Measurements from ENCODE around the gene CCDC51. TPM values are rescaled to one million over a fixed set of nuclear protein-coding genes. Genes with fewer than 3 reads are reported as not detected.

The CCDC51 gene
- total and polyA plus RNA-seq, 2 of the 13 experiments (the other 11 are each of a cell fraction or from before 2014, with no cell fraction given) = 18.1 to 29.4 TPM

GRCh38 chr3:48446425-48447193, 6.7 kb upstream of the CCDC51 start, which contains the start of gene ATRIP (continued):
- no peak for TF ChIP-seq ZNF382 (CRISPR knock-in tag; IDR thresholded peaks at IDR 0.05; ENCODE audit: borderline replicate concordance)
- TF ChIP-seq MAFF (IDR thresholded peaks at IDR 0.05; ENCODE audit: low read depth, low read length) = no peak
- 0 out of 2 replicates have a peak, but pooled peaks have one; percentile 75 for TF ChIP-seq ZNF550 (CRISPR knock-in tag; IDR thresholded peaks at IDR 0.05; ENCODE audit: borderline replicate concordance)
- no peak for TF ChIP-seq HHEX (CRISPR knock-in tag; IDR thresholded peaks at IDR 0.05)
- peak; percentile 12; the same call in 1 of the 2 replicates for TF ChIP-seq ZNF605 (CRISPR knock-in tag; IDR thresholded peaks at IDR 0.05)
- no peak for TF ChIP-seq ZNF12 (CRISPR knock-in tag; IDR thresholded peaks at IDR 0.05)
- TF ChIP-seq KMT2B (CRISPR knock-in tag; IDR thresholded peaks at IDR 0.05) = peak; percentile 94
- TF ChIP-seq SCMH1 (CRISPR knock-in tag; IDR thresholded peaks at IDR 0.05; ENCODE audit: borderline replicate concordance) = no peak
- peak; percentile 79; the same call in 1 of the 2 replicates for TF ChIP-seq ZNF766 (CRISPR knock-in tag; IDR thresholded peaks at IDR 0.05; ENCODE audit: borderline replicate concordance)
- no peak for TF ChIP-seq HNRNPL (IDR thresholded peaks at IDR 0.05; ENCODE audit: low read depth, low read length)
- TF ChIP-seq TEAD3 (CRISPR knock-in tag; optimal IDR thresholded peaks at IDR 0.05; ENCODE audit: borderline replicate concordance) = peak; percentile 72
- TF ChIP-seq WIZ (CRISPR knock-in tag; IDR thresholded peaks at IDR 0.05) = peak; percentile 22; the same call in 1 of the 2 replicates
- peak; percentile 68 for TF ChIP-seq ELF3 (CRISPR knock-in tag; IDR thresholded peaks at IDR 0.05)
- TF ChIP-seq NFYC (CRISPR knock-in tag; IDR thresholded peaks at IDR 0.05) = peak; percentile 91
- TF ChIP-seq ZNF232 (CRISPR knock-in tag; IDR thresholded peaks at IDR 0.05; ENCODE audit: borderline replicate concordance) = no peak; the same call in 1 of the 2 replicates
- TF ChIP-seq, protein P1, sequence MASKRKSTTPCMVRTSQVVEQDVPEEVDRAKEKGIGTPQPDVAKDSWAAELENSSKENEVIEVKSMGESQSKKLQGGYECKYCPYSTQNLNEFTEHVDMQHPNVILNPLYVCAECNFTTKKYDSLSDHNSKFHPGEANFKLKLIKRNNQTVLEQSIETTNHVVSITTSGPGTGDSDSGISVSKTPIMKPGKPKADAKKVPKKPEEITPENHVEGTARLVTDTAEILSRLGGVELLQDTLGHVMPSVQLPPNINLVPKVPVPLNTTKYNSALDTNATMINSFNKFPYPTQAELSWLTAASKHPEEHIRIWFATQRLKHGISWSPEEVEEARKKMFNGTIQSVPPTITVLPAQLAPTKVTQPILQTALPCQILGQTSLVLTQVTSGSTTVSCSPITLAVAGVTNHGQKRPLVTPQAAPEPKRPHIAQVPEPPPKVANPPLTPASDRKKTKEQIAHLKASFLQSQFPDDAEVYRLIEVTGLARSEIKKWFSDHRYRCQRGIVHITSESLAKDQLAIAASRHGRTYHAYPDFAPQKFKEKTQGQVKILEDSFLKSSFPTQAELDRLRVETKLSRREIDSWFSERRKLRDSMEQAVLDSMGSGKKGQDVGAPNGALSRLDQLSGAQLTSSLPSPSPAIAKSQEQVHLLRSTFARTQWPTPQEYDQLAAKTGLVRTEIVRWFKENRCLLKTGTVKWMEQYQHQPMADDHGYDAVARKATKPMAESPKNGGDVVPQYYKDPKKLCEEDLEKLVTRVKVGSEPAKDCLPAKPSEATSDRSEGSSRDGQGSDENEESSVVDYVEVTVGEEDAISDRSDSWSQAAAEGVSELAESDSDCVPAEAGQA (IDR thresholded peaks at IDR 0.05; ENCODE audit: low read depth) = peak; percentile 69
- TF ChIP-seq, protein P1 (CRISPR knock-in tag; IDR thresholded peaks at IDR 0.05; ENCODE audit: borderline replicate concordance) = 0 out of 2 replicates have a peak, but pooled peaks have one; percentile 58
- TF ChIP-seq HNRNPLL (IDR thresholded peaks at IDR 0.05; ENCODE audit: low read depth, low read length, poor library complexity, severe bottlenecking) = peak; percentile 83
- peak; percentile 74; the same call in 1 of the 2 replicates for TF ChIP-seq ZNF33B (CRISPR knock-in tag; IDR thresholded peaks at IDR 0.05)
- TF ChIP-seq ZFP36L2 (CRISPR knock-in tag; IDR thresholded peaks at IDR 0.05) = no peak
- no peak for TF ChIP-seq ZNF615 (CRISPR knock-in tag; IDR thresholded peaks at IDR 0.05; ENCODE audit: borderline replicate concordance)
- 0 out of 2 replicates have a peak, but pooled peaks have one; percentile 69 for TF ChIP-seq ZNF333 (CRISPR knock-in tag; IDR thresholded peaks at IDR 0.05; ENCODE audit: borderline replicate concordance)
- TF ChIP-seq ZNF674 (CRISPR knock-in tag; IDR thresholded peaks at IDR 0.05; ENCODE audit: low read depth) = no peak
- no peak for TF ChIP-seq FOXK2 (IDR thresholded peaks at IDR 0.05)
- no peak for TF ChIP-seq HMG20A (CRISPR knock-in tag; IDR thresholded peaks at IDR 0.05; ENCODE audit: borderline replicate concordance)
- TF ChIP-seq ZNF20 (CRISPR knock-in tag; IDR thresholded peaks at IDR 0.05) = no peak
- TF ChIP-seq PITX1 (CRISPR knock-in tag; IDR thresholded peaks at IDR 0.05) = peak; percentile 57; the same call in 1 of the 2 replicates
- TF ChIP-seq ARNTL (CRISPR knock-in tag; IDR thresholded peaks at IDR 0.05) = 0 out of 2 replicates have a peak, but pooled peaks have one; percentile 25

Measured in HepG2 (cell line).